H1 (cell line): ENCODE data around the gene MYO7B. TPM values are rescaled to one million over a fixed set of nuclear protein-coding genes. Genes with fewer than 3 reads are reported as not detected.
A peak's percentile ranks its signal among the peaks of the same experiment; 100 is the strongest.

ENCODE experiments used
- CTCF ChIA-PET: fragments of 300-600 bp; sonication (Branson Sonifier 250); formaldehyde crosslinking; loops from one replicate; lab custom pipeline; 2021; ENCODE audit not compliant: partially characterized antibody; lab: Charles Lee
- POLR2A ChIA-PET: fragments of 300-600 bp; sonication (Branson Sonifier 250); formaldehyde crosslinking; loops from one replicate; lab custom pipeline; 2021; ENCODE audit warnings: inconsistent platforms; ENCODE audit not compliant: partially characterized antibody; lab: Charles Lee
- DNase-seq, 2 experiments: peaks; one replicate each; pipeline versions ENCODE4 v3.0.0 to v3.0.0-alpha.2; 2010 to 2022; ENCODE audit warnings: low spot score in 2 of 2, low read depth in 1 of 2, mixed read lengths in 1 of 2
- FAIRE-seq: peaks from 2 replicates; lab custom pipeline; 2011; peaks lifted over from hg19 to GRCh38; lab: Jason Lieb, UNC
- H2AFZ ChIP-seq: 2 replicates; pipeline ENCODE4 v1.8.1; 2012; ENCODE audit warnings: low read length, inconsistent platforms
- H2AK5ac ChIP-seq: 2 replicates; pipeline ENCODE4 v1.6.1; 2013; ENCODE audit warnings: low read depth, low read length
- H2BK120ac ChIP-seq: replicated peaks from 2 replicates; pipeline ENCODE3; 2013; ENCODE audit warnings: low read depth, low read length, inconsistent platforms
- H2BK12ac ChIP-seq: 2 replicates; pipeline ENCODE4 v1.6.1; 2013; ENCODE audit warnings: low read depth, low read length
- H2BK15ac ChIP-seq: 2 replicates; pipeline ENCODE4 v1.6.1; 2013; ENCODE audit warnings: low read length
- H2BK20ac ChIP-seq: 2 replicates; pipeline ENCODE4 v1.6.1; 2013; ENCODE audit warnings: low read length
- H2BK5ac ChIP-seq: 2 replicates; pipeline ENCODE4 v1.6.1; 2013; ENCODE audit warnings: low read depth, low read length
- H3K14ac ChIP-seq: 2 replicates; pipeline ENCODE4 v1.6.1; 2013; ENCODE audit warnings: inconsistent platforms; ENCODE audit not compliant: insufficient read length
- H3K18ac ChIP-seq: 2 replicates; pipeline ENCODE4 v1.6.1; 2013; ENCODE audit warnings: low read length; ENCODE audit errors: extremely low read depth
- H3K23ac ChIP-seq: 2 replicates; pipeline ENCODE4 v1.6.1; 2013; ENCODE audit warnings: inconsistent platforms; ENCODE audit not compliant: insufficient read length
- H3K23me2 ChIP-seq: 2 replicates; pipeline ENCODE4 v1.6.1; 2013; ENCODE audit warnings: low read depth, low read length
- H3K27ac ChIP-seq: 2 replicates; pipeline ENCODE4 v1.6.1; 2011; ENCODE audit warnings: low read depth, low read length, inconsistent platforms
- H3K27me3 ChIP-seq, 4 experiments: replicated peaks in 1 of 4; 1 replicate in 1 of 4; 2 replicates in 3 of 4; pipeline versions ENCODE4 v1.6.1 to v1.8.1; 2011 to 2013; ENCODE audit warnings: low read length in 3 of 4, mild to moderate bottlenecking in 3 of 4, inconsistent platforms in 2 of 4, mixed read lengths in 2 of 4, moderate library complexity in 1 of 4; ENCODE audit not compliant: control insufficient read depth in 3 of 4, insufficient read depth in 3 of 4; ENCODE audit errors: extremely low read depth in 1 of 4
- H3K36me3 ChIP-seq, 4 experiments: 2 replicates each; pipeline versions ENCODE4 v1.6.1 to v1.8.1; 2011 to 2013; ENCODE audit warnings: mild to moderate bottlenecking in 4 of 4, low read length in 3 of 4, moderate library complexity in 2 of 4, control low read depth in 1 of 4, inconsistent platforms in 1 of 4; ENCODE audit not compliant: insufficient read depth in 4 of 4, control insufficient read depth in 2 of 4
- H3K4ac ChIP-seq: replicated peaks from 2 replicates; pipeline ENCODE3; 2013; ENCODE audit warnings: low read length, low read depth, mixed read lengths, inconsistent platforms; ENCODE audit not compliant: insufficient read length
- H3K4me1 ChIP-seq, 4 experiments: replicated peaks in 1 of 4; 1 replicate in 1 of 4; 2 replicates in 3 of 4; pipeline versions ENCODE4 v1.6.1 to v1.8.1; 2011 to 2013; ENCODE audit warnings: low read length in 3 of 4, inconsistent platforms in 2 of 4, mixed read lengths in 1 of 4; ENCODE audit not compliant: insufficient read depth in 4 of 4, control insufficient read depth in 3 of 4
- H3K4me2 ChIP-seq, 2 experiments: 2 replicates each; pipeline versions ENCODE4 v1.6.1 to v1.8.1; 2011 to 2013; ENCODE audit warnings: low read depth in 2 of 2, low read length in 2 of 2, control low read depth in 1 of 2, inconsistent platforms in 1 of 2, mild to moderate bottlenecking in 1 of 2; ENCODE audit not compliant: insufficient read depth in 1 of 2
- H3K4me3 ChIP-seq, 4 experiments: fragments of 200-600, 300-600 bp in 1 of 4; sonication (generic), shearing (Covaris generic), sonication (Bioruptor Twin) in 1 of 4; 2 replicates each; pipeline versions ENCODE4 v1.5.1 to v1.8.1; 2011 to 2016; ENCODE audit warnings: low read length in 4 of 4, low read depth in 3 of 4, control low read depth in 2 of 4, inconsistent platforms in 2 of 4, mild to moderate bottlenecking in 2 of 4, mixed read lengths in 1 of 4, moderate library complexity in 1 of 4; ENCODE audit not compliant: insufficient read depth in 2 of 4; ENCODE audit errors: extremely low read depth in 1 of 4
- H3K56ac ChIP-seq: replicated peaks from 2 replicates; pipeline ENCODE3; 2013; ENCODE audit warnings: low read depth, mild to moderate bottlenecking, mixed read lengths, low read length, inconsistent platforms; ENCODE audit not compliant: insufficient read length
- H3K79me1 ChIP-seq: 2 replicates; pipeline ENCODE4 v1.6.1; 2013; ENCODE audit warnings: low read depth, low read length, control low read depth
- H3K79me2 ChIP-seq, 2 experiments: 2 replicates each; pipeline versions ENCODE4 v1.6.1 to v1.8.1; 2012 to 2013; ENCODE audit warnings: low read length in 2 of 2, mild to moderate bottlenecking in 2 of 2, inconsistent platforms in 1 of 2; ENCODE audit not compliant: insufficient read depth in 2 of 2, control insufficient read depth in 1 of 2
- H3K9ac ChIP-seq, 4 experiments: replicated peaks in 1 of 4; 1 replicate in 1 of 4; 2 replicates in 3 of 4; pipeline versions ENCODE4 v1.6.1 to v1.8.1; 2011 to 2013; ENCODE audit warnings: low read depth in 3 of 4, low read length in 3 of 4, control low read depth in 2 of 4, mild to moderate bottlenecking in 2 of 4, moderate library complexity in 2 of 4, inconsistent platforms in 1 of 4; ENCODE audit errors: extremely low read depth in 1 of 4
- H3K9me3 ChIP-seq, 2 experiments: 2 replicates each; pipeline versions ENCODE4 v1.6.1 to v1.8.1; 2012 to 2013; ENCODE audit warnings: mild to moderate bottlenecking in 2 of 2, moderate library complexity in 2 of 2, control low read depth in 1 of 2, inconsistent platforms in 1 of 2, low read depth in 1 of 2, low read length in 1 of 2, mixed read lengths in 1 of 2; ENCODE audit not compliant: insufficient read depth in 2 of 2
- H4K20me1 ChIP-seq, 2 experiments: replicated peaks in 1 of 2; 2 replicates each; pipeline versions ENCODE3 to v1.8.1; 2011 to 2013; ENCODE audit warnings: inconsistent platforms in 2 of 2, low read length in 2 of 2, mild to moderate bottlenecking in 1 of 2; ENCODE audit not compliant: insufficient read depth in 2 of 2, control insufficient read depth in 1 of 2
- H4K5ac ChIP-seq: 2 replicates; pipeline ENCODE4 v1.6.1; 2013; ENCODE audit warnings: low read length, low read depth, mixed read lengths, inconsistent platforms; ENCODE audit not compliant: insufficient read length
- H4K8ac ChIP-seq: 2 replicates; pipeline ENCODE4 v1.8.0; 2013; ENCODE audit warnings: mild to moderate bottlenecking, moderate library complexity, low read length, inconsistent platforms; ENCODE audit not compliant: insufficient read depth; ENCODE audit errors: extremely low read depth
- H4K91ac ChIP-seq: replicated peaks from 2 replicates; pipeline ENCODE3; 2013; ENCODE audit warnings: low read length, mixed read lengths, inconsistent platforms; ENCODE audit not compliant: insufficient read length
- RBBP5 ChIP-seq: IDR thresholded peaks from 2 replicates; pipeline ENCODE4 v1.7.1; 2012; ENCODE audit warnings: low read depth, mild to moderate bottlenecking, inconsistent platforms, low read length, moderate library complexity, borderline replicate concordance
- WGBS, 2 experiments: shearing (Covaris generic) in 1 of 2; methylation state at CpG; one replicate each; pipeline versions ENCODE4 v1.1.6 to v1.1.7; 2013 to 2015; ENCODE audit warnings: low lambda C conversion rate in 2 of 2, mixed read lengths in 2 of 2, inconsistent platforms in 1 of 2, low coverage in 1 of 2, missing lambda C conversion rate in 1 of 2; ENCODE audit not compliant: insufficient replicate concordance in 2 of 2, insufficient coverage in 1 of 2, insufficient read length in 1 of 2; ENCODE audit errors: extremely low coverage in 1 of 2, missing lambda C conversion rate in 1 of 2; 5-methylcytosine and 5-hydroxymethylcytosine counted together
- polyA plus RNA-seq, 7 experiments: library from polyadenylated mRNA; depleted of rRNA in 3 of 7; stranded (reverse) in 5 of 7; unstranded in 2 of 7; fragments of >200 nt in 5 of 7; fragments of 200-250 nt in 2 of 7; gene quantifications; 1 replicate in 5 of 7; 2 replicates in 1 of 7; 4 replicates in 1 of 7; pipeline versions ENCODE4 v1.2.1 to v1.2.3, GENCODE V29; 2011 to 2013; ENCODE audit warnings: missing spikeins in 2 of 7, mixed read lengths in 2 of 7
- total RNA-seq: library from RNA; stranded (reverse); fragmentation: NEBNext Ultra II Directional; extraction: Animal tissue kit (Norgen Biotek cat#: 25700); gene quantifications from 2 replicates; pipeline ENCODE4 v1.2.1, GENCODE V29; 2021
- TF ChIP-seq, protein P1 (sequence below): IDR thresholded peaks from 2 replicates; pipeline ENCODE4 v1.6.1; 2012; ENCODE audit warnings: inconsistent platforms

The MYO7B gene
- total and polyA plus RNA-seq, 2 of the 8 experiments (the other 6 are each of a cell fraction or from before 2014, with no cell fraction given): not detected

DNA sequence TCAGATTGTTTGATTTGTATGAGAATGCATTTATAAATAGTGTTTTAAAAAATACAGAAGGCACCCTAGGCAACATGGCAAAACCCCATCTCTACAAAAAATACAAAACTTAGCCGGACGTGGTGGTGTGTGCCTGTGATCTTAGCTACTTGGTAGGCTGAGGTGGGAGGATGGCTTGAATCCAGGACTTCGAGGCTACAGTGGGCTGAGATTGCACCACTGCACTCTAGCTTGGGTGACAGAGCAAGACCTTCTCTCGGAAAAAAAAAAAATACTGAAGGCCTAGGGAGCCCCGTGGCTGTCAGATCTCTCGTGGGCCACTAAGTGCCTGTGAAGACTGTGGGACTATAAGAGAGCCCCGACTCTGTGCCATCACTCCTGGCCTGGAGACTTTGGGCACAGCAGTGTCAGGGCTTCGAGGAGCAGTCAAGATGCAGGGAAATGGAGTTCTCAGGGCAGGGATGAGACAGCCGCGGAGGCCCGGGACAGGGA is 40.5 kb downstream of the MYO7B start:
- Histone ChIP-seq H3K56ac (no peak overlapping the region), H4K8ac (no peak overlapping the region), H4K5ac (no peak overlapping the region), H2BK20ac (no peak overlapping the region), H3K23me2 (no peaks in the 10 kb centered on the region), H4K20me1 (no peaks in the 10 kb centered on the region), H3K4me1 (peaks cover 0 to 2% (median 0%) of the 10 kb centered on the region in 4 experiments; a peak in 2 of 7 replicates), H2BK15ac (no peak overlapping the region), H3K27me3 (no peaks in the 10 kb centered on the region; a peak in 1 of 7 replicates), H3K9ac (no peak overlapping the region), H3K36me3 (no peaks in the 10 kb centered on the region), H3K9me3 (no peaks in the 10 kb centered on the region), H3K23ac (no peak overlapping the region), H2AK5ac (no peak overlapping the region), H3K79me1 (no peaks in the 10 kb centered on the region), H3K18ac (no peak overlapping the region), H3K27ac (no peak overlapping the region), H2AFZ (no peak overlapping the region), H3K14ac (no peak overlapping the region), H2BK120ac (no peak overlapping the region), H4K91ac (no peak overlapping the region), H3K79me2 (no peaks in the 10 kb centered on the region), H3K4ac (no peak overlapping the region), H2BK12ac (peak overlapping the region; percentile 17; the same call in 1 of the 2 replicates), H3K4me2 (no peak overlapping the region), H2BK5ac (no peak overlapping the region), H3K4me3 (no peak overlapping the region)
- DNase-seq (no peak), FAIRE-seq (no peak)
- WGBS, 2 experiments: 94% methylated on average over 11 of the region's 11 CpGs; no CpG with 5 or more reads in 1 of the 2 experiments
- ChIA-PET CTCF (interaction anchor here (0.7 to 5.7 kb wide), 4 partner anchors 17 to 1204 kb away, joined by 3 to 54 read pairs (median 4); no protein-coding TSS in a partner anchor), POLR2A (no interaction called here)
- TF ChIP-seq, protein P1, sequence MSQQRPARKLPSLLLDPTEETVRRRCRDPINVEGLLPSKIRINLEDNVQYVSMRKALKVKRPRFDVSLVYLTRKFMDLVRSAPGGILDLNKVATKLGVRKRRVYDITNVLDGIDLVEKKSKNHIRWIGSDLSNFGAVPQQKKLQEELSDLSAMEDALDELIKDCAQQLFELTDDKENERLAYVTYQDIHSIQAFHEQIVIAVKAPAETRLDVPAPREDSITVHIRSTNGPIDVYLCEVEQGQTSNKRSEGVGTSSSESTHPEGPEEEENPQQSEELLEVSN: no peak
- no peak for TF ChIP-seq RBBP5
